Spleen (tissue), 7 donors: Measurements from ENCODE around the gene ALK.

ENCODE experiments used
- POLR2A ChIP-seq, 3 donors: fragments of 450-650 bp; IDR thresholded peaks; one replicate each; pipeline ENCODE4 v1.5.1; 2017; ENCODE audit warnings: antibody characterized with exemption in 3 of 3, mild to moderate bottlenecking in 1 of 3
- POLR2AphosphoS5 ChIP-seq, 3 donors: sonication (generic); formaldehyde crosslinking; IDR thresholded peaks; one replicate each; pipeline ENCODE4 v1.5.1; 2017; ENCODE audit warnings: antibody characterized with exemption in 3 of 3
- TF ChIP-seq, protein P1 (sequence below), 11 experiments: fragments of 200-600 bp in 7 of 11; fragments of 450-650 bp in 4 of 11; sonication (generic) in 4 of 11; IDR thresholded peaks in 8 of 11; conservative IDR thresholded peaks in 3 of 11; 1 replicate in 7 of 11; 2 replicates in 4 of 11; pipeline versions ENCODE4 v1.4.0 to v1.8.0; 2016 to 2021; ENCODE audit warnings: antibody characterized with exemption in 11 of 11, inconsistent platforms in 4 of 11, mild to moderate bottlenecking in 1 of 11
- donor health status: DM: no; HTN: no; CAD: no; lungs with moderate emphysema.
- donor health status: DM: no; HTN: no; CAD: no.
- donor health status: DM: no; HTN: no; CAD: no.

DNA sequence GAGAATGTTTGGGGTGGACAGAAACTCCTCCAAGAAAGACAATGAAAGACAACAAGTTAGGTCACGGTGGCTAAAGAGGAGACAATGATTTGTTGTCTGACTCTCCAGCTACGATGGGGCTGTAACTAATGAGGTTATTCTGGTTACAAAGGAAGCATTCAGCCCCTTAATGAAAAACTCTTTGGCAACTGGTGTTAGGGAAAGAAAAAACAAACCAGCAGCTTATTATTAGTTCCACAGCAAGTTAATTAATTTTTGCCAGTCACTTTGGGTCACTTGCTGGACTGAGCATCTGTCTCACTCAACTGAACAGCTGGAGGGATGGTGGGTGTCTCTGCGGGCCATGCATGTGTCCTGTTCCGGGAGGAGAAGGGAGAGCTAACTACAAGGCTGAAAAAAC lies 263.7 kb downstream of the ALK start:
- TF ChIP-seq POLR2A (IDR thresholded peaks at IDR 0.05), result no peak
- TF ChIP-seq, protein P1, sequence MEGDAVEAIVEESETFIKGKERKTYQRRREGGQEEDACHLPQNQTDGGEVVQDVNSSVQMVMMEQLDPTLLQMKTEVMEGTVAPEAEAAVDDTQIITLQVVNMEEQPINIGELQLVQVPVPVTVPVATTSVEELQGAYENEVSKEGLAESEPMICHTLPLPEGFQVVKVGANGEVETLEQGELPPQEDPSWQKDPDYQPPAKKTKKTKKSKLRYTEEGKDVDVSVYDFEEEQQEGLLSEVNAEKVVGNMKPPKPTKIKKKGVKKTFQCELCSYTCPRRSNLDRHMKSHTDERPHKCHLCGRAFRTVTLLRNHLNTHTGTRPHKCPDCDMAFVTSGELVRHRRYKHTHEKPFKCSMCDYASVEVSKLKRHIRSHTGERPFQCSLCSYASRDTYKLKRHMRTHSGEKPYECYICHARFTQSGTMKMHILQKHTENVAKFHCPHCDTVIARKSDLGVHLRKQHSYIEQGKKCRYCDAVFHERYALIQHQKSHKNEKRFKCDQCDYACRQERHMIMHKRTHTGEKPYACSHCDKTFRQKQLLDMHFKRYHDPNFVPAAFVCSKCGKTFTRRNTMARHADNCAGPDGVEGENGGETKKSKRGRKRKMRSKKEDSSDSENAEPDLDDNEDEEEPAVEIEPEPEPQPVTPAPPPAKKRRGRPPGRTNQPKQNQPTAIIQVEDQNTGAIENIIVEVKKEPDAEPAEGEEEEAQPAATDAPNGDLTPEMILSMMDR (IDR thresholded peaks at IDR 0.05 in 8 of 11, conservative IDR thresholded peaks at IDR 0.05 in 3 of 11), result no peak
- TF ChIP-seq POLR2AphosphoS5 (IDR thresholded peaks at IDR 0.05), result no peak
